Keratinocyte (primary cell): ENCODE data around the gene SEMA3C.

Experiments
- EZH2 ChIP-seq: IDR thresholded peaks from one replicate; pipeline ENCODE4 v1.6.1; 2012; ENCODE audit warnings: inconsistent platforms, mild to moderate bottlenecking, low read length, moderate library complexity
- TF ChIP-seq, protein P1 (sequence below), 3 experiments: IDR thresholded peaks in 1 of 3; conservative IDR thresholded peaks in 1 of 3; optimal IDR thresholded peaks in 1 of 3; 2 replicates in 2 of 3; 3 replicates in 1 of 3; pipeline versions ENCODE3 to v1.5.1; 2011; ENCODE audit warnings: low read length in 3 of 3, mild to moderate bottlenecking in 3 of 3, moderate library complexity in 2 of 3, control low read depth in 1 of 3, inconsistent platforms in 1 of 3; ENCODE audit not compliant: insufficient read depth in 2 of 3; ENCODE audit errors: extremely low read depth in 1 of 3

DNA sequence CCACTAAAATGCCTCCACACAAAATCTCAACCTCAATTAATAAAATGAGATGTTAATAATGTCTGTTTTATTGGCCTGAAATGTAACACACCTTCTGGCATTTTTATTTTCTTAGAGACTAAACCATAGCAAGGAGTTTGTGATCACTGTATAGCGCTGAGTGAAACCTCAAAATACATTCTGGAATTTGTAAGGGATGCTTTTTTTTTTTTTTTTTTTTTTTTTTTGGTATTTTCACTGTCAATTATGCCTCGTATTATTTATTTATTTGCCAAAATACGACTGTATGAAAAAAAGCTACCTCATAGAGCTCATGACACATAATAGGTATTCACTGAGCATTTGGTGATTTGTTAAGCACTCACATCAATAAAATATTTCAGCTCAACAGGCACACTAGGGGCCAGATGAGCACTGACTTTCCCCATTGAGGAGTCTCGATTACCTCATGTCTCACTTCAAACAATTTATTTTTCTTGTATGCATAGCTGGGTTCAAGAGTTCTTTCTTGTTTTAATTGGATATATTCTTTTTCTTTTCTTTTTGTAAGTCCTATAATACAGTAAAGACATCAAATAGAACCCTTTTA is 36.5 kb downstream of the SEMA3C start:
- TF ChIP-seq, protein P1, sequence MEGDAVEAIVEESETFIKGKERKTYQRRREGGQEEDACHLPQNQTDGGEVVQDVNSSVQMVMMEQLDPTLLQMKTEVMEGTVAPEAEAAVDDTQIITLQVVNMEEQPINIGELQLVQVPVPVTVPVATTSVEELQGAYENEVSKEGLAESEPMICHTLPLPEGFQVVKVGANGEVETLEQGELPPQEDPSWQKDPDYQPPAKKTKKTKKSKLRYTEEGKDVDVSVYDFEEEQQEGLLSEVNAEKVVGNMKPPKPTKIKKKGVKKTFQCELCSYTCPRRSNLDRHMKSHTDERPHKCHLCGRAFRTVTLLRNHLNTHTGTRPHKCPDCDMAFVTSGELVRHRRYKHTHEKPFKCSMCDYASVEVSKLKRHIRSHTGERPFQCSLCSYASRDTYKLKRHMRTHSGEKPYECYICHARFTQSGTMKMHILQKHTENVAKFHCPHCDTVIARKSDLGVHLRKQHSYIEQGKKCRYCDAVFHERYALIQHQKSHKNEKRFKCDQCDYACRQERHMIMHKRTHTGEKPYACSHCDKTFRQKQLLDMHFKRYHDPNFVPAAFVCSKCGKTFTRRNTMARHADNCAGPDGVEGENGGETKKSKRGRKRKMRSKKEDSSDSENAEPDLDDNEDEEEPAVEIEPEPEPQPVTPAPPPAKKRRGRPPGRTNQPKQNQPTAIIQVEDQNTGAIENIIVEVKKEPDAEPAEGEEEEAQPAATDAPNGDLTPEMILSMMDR (optimal IDR thresholded peaks at IDR 0.05 in 1 of 3, IDR thresholded peaks at IDR 0.05 in 1 of 3, conservative IDR thresholded peaks at IDR 0.05 in 1 of 3; ENCODE audit: extremely low read depth in 1 of 3, insufficient read depth in 2 of 3, low read length in 3 of 3), result no peak
- no peak for TF ChIP-seq EZH2
